HG03571 (cell line): Measurements from ENCODE around the gene UBE2E3.
A peak's percentile ranks its signal among the peaks of the same experiment; 100 is the strongest.

Experiments used
- ATAC-seq: cut with Tn5 transposase; IDR thresholded peaks from one replicate; pipeline ENCODE4 v1.9.1; 2021; ENCODE audit not compliant: unreplicated experiment

The UBE2E3 gene

GRCh38 chr2:180980106-180980942 is at the start of gene UBE2E3:
TSS of gene UBE2E3 (plus strand) at chr2:180980605. CDS start at chr2:180982043, 1,438 bp downstream.
- ATAC-seq: peak; percentile 71

- no peak for ATAC-seq
Measured at GRCh38 chr2:180931841-180932240, 48.6 kb upstream of the UBE2E3 start.

GRCh38 chr2:180933332-180933731 is 47.1 kb upstream of the UBE2E3 start:
- peak; percentile 73 for ATAC-seq

GRCh38 chr2:180934911-180935310 is 45.5 kb upstream of the UBE2E3 start:
- no peak for ATAC-seq

GRCh38 chr2:180937480-180937879 is 42.9 kb upstream of the UBE2E3 start:
- peak; percentile 61 for ATAC-seq

- ATAC-seq: peak; percentile 38
Measured at GRCh38 chr2:180938451-180938850, 42.0 kb upstream of the UBE2E3 start.

GRCh38 chr2:180943275-180943674 is 37.1 kb upstream of the UBE2E3 start:
- no peak for ATAC-seq

- ATAC-seq: no peak
Measured at GRCh38 chr2:180944372-180944771, 36.0 kb upstream of the UBE2E3 start.

- ATAC-seq: no peak
Measured at GRCh38 chr2:180947208-180947689, 33.2 kb upstream of the UBE2E3 start.

- no peak for ATAC-seq
Measured at GRCh38 chr2:180949896-180950295, 30.5 kb upstream of the UBE2E3 start.

GRCh38 chr2:180952082-180952481 is 28.3 kb upstream of the UBE2E3 start:
- no peak for ATAC-seq

- ATAC-seq: no peak
Measured at GRCh38 chr2:180952731-180953336, 27.6 kb upstream of the UBE2E3 start.

GRCh38 chr2:180953550-180953949 is 26.9 kb upstream of the UBE2E3 start:
- ATAC-seq: no peak

- ATAC-seq: no peak
Measured at GRCh38 chr2:180955101-180955500, 25.3 kb upstream of the UBE2E3 start.

GRCh38 chr2:180959787-180960186 is 20.6 kb upstream of the UBE2E3 start:
- ATAC-seq: no peak

- no peak for ATAC-seq
Measured at GRCh38 chr2:180960982-180961381, 19.4 kb upstream of the UBE2E3 start.

- ATAC-seq: no peak
Measured at GRCh38 chr2:180962727-180963314, 17.6 kb upstream of the UBE2E3 start.

GRCh38 chr2:180966378-180966777 is 14.0 kb upstream of the UBE2E3 start:
- no peak for ATAC-seq

- ATAC-seq: no peak
Measured at GRCh38 chr2:180969124-180969523, 11.3 kb upstream of the UBE2E3 start.

- no peak for ATAC-seq
Measured at GRCh38 chr2:180970016-180970415, 10.4 kb upstream of the UBE2E3 start.

GRCh38 chr2:180971811-180972210 is 8.6 kb upstream of the UBE2E3 start:
- no peak for ATAC-seq

- ATAC-seq: no peak
Measured at GRCh38 chr2:180975585-180975984, 4.8 kb upstream of the UBE2E3 start.
